SK-N-SH treated with all-trans-retinoic acid at 6 μM for 48 hours (cell line): ENCODE data around the gene HPCAL4.

Experiments used
- ATAC-seq: fragments of 200-7000 bp; cut with Tn5 transposase; 3 replicates; pipeline ENCODE4 v1.9.1; 2020; ENCODE audit warnings: mild to moderate bottlenecking, moderate library complexity
- ARNTL ChIP-seq: fragments of 450-650 bp; formaldehyde crosslinking; IDR thresholded peaks from 2 replicates; pipeline ENCODE4 v1.5.0; 2020; ENCODE audit warnings: low read depth, mild to moderate bottlenecking, moderate library complexity, borderline replicate concordance
- BACH2 ChIP-seq: fragments of 250-450 bp; sonication (Bioruptor Pico); IDR thresholded peaks from 2 replicates; pipeline ENCODE4 v1.9.0; 2021; ENCODE audit warnings: mild to moderate bottlenecking, borderline replicate concordance
- CSDC2 ChIP-seq: fragments of 250-450 bp; sonication (Bioruptor Pico); IDR thresholded peaks from 2 replicates; pipeline ENCODE4 v1.5.0; 2020; ENCODE audit warnings: mild to moderate bottlenecking, moderate library complexity
- ESRRG ChIP-seq: fragments of 250-450 bp; sonication (Bioruptor Pico); IDR thresholded peaks from 2 replicates; pipeline ENCODE4 v1.6.1; 2021; ENCODE audit warnings: mild to moderate bottlenecking
- GLIS3 ChIP-seq: fragments of 250-450 bp; sonication (Bioruptor Pico); IDR thresholded peaks from 2 replicates; pipeline ENCODE4 v1.5.0; 2020; ENCODE audit warnings: mild to moderate bottlenecking, moderate library complexity
- ISL1 ChIP-seq: fragments of 250-450 bp; sonication (Bioruptor Pico); IDR thresholded peaks from 2 replicates; pipeline ENCODE4 v2.1.2; 2022; ENCODE audit warnings: mild to moderate bottlenecking, moderate library complexity
- OSR1 ChIP-seq: fragments of 250-450 bp; sonication (Bioruptor Pico); IDR thresholded peaks from 2 replicates; pipeline ENCODE4 v1.8.0; 2022; ENCODE audit warnings: moderate library complexity, mild to moderate bottlenecking, inconsistent platforms
- PPARA ChIP-seq: fragments of 250-450 bp; sonication (Bioruptor Pico); IDR thresholded peaks from 2 replicates; pipeline ENCODE4 v1.5.0; 2020; ENCODE audit warnings: mild to moderate bottlenecking, borderline replicate concordance
- RARB ChIP-seq: fragments of 250-450 bp; sonication (Bioruptor Pico); IDR thresholded peaks from 2 replicates; pipeline ENCODE4 v1.8.0; 2021; ENCODE audit warnings: mild to moderate bottlenecking, moderate library complexity
- TCF4 ChIP-seq: fragments of 250-450 bp; sonication (Bioruptor Pico); IDR thresholded peaks from 2 replicates; pipeline ENCODE4 v1.8.0; 2021; ENCODE audit warnings: mild to moderate bottlenecking, moderate library complexity, borderline replicate concordance
- TOX ChIP-seq: fragments of 250-450 bp; sonication (Bioruptor Pico); IDR thresholded peaks from 2 replicates; pipeline ENCODE4 v1.8.0; 2021; ENCODE audit warnings: mild to moderate bottlenecking, moderate library complexity, borderline replicate concordance
- ZFP30 ChIP-seq: fragments of 450-650 bp; formaldehyde crosslinking; IDR thresholded peaks from 2 replicates; pipeline ENCODE4 v1.5.0; 2022; ENCODE audit warnings: mild to moderate bottlenecking, moderate library complexity
- ZNF565 ChIP-seq: fragments of 450-650 bp; formaldehyde crosslinking; conservative IDR thresholded peaks from 2 replicates; pipeline ENCODE4 v1.5.0; 2020; ENCODE audit warnings: low read depth, mild to moderate bottlenecking, moderate library complexity
- ZNF70 ChIP-seq: fragments of 450-650 bp; formaldehyde crosslinking; IDR thresholded peaks from 2 replicates; pipeline ENCODE4 v1.5.0; 2020; ENCODE audit warnings: mild to moderate bottlenecking, moderate library complexity
- ZNF8 ChIP-seq: fragments of 450-650 bp; formaldehyde crosslinking; IDR thresholded peaks from 2 replicates; pipeline ENCODE4 v1.5.0; 2020; ENCODE audit warnings: mild to moderate bottlenecking, moderate library complexity
- TF ChIP-seq, protein P1 (sequence below): fragments of 250-450 bp; sonication (Bioruptor Pico); IDR thresholded peaks from 2 replicates; pipeline ENCODE4 v1.8.0; 2020; ENCODE audit warnings: mild to moderate bottlenecking, moderate library complexity, borderline replicate concordance
- TF ChIP-seq, protein P2 (sequence below): fragments of 250-450 bp; sonication (Bioruptor Pico); IDR thresholded peaks from 2 replicates; pipeline ENCODE4 v1.5.1; 2020; ENCODE audit warnings: low read depth, mild to moderate bottlenecking, moderate library complexity
- TF ChIP-seq, protein P3 (sequence below): fragments of 250-450 bp; sonication (Bioruptor Pico); IDR thresholded peaks from 2 replicates; pipeline ENCODE4 v1.5.1; 2021; ENCODE audit warnings: mild to moderate bottlenecking, moderate library complexity
- TF ChIP-seq, protein P4 (sequence below): fragments of 250-450 bp; sonication (Bioruptor Pico); IDR thresholded peaks from 2 replicates; pipeline ENCODE4 v1.8.0; 2021; ENCODE audit warnings: low read depth, mild to moderate bottlenecking, moderate library complexity, borderline replicate concordance
- TF ChIP-seq, protein P5 (sequence below): fragments of 250-450 bp; sonication (Bioruptor Pico); IDR thresholded peaks from 2 replicates; pipeline ENCODE4 v1.5.0; 2020; ENCODE audit warnings: mild to moderate bottlenecking, moderate library complexity

HPCAL4 gene

DNA sequence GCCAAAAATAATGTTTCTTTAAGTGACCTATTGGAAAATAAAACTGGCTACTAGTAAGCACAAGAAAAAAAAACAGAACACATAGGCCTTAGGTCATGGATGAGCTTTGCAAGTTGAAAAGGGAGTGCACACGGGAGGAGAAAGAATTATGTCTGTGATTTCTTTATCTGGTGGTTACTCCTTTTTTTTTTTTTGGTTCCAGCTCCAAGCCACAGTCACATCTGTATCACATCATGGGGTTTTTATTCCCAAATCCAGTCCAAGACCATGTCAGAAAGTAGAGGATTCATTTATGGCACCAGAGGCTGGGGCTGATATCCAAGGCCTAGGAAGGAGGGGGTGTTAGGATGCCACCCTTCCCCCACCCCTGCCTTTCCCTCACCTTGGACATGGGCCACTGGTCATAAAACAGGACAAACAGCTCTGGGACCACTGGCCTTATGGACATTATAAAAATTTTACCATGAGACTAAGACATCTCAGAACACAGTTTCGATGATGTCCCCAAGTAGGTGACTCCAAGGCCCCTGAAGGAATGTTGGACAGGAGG lies 41.5 kb downstream of the HPCAL4 start (continued):
- TF ChIP-seq, protein P1, sequence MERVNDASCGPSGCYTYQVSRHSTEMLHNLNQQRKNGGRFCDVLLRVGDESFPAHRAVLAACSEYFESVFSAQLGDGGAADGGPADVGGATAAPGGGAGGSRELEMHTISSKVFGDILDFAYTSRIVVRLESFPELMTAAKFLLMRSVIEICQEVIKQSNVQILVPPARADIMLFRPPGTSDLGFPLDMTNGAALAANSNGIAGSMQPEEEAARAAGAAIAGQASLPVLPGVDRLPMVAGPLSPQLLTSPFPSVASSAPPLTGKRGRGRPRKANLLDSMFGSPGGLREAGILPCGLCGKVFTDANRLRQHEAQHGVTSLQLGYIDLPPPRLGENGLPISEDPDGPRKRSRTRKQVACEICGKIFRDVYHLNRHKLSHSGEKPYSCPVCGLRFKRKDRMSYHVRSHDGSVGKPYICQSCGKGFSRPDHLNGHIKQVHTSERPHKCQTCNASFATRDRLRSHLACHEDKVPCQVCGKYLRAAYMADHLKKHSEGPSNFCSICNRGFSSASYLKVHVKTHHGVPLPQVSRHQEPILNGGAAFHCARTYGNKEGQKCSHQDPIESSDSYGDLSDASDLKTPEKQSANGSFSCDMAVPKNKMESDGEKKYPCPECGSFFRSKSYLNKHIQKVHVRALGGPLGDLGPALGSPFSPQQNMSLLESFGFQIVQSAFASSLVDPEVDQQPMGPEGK (CRISPR knock-in tag), result no peak
- TF ChIP-seq, protein P2, sequence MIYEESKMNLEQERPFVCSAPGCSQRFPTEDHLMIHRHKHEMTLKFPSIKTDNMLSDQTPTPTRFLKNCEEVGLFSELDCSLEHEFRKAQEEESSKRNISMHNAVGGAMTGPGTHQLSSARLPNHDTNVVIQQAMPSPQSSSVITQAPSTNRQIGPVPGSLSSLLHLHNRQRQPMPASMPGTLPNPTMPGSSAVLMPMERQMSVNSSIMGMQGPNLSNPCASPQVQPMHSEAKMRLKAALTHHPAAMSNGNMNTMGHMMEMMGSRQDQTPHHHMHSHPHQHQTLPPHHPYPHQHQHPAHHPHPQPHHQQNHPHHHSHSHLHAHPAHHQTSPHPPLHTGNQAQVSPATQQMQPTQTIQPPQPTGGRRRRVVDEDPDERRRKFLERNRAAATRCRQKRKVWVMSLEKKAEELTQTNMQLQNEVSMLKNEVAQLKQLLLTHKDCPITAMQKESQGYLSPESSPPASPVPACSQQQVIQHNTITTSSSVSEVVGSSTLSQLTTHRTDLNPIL (CRISPR knock-in tag), result no peak
- TF ChIP-seq ARNTL (CRISPR knock-in tag), result no peak
- no peak for TF ChIP-seq ESRRG (CRISPR knock-in tag)

DNA sequence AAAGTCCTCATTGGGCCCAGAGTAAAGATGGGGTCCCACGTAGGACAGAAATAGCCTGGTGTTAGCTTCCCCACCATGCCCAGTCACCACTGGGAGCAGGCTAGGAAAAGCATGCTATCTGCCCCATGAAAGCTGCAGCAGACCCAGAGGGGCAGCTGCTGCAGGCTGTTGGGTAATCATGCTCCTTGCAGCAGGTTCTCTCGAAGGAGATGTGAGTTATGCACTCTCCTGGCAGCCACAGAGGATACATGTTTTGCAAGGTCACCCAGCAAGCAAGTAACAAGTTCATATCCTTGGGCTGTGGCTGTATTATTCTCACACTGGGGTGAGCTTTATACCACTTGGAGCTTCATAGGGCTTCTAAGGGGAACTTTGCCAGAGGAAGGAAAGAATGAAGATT lies 42.7 kb downstream of the HPCAL4 start:
- ATAC-seq, result no peak
- TF ChIP-seq PPARA (CRISPR knock-in tag), result no peak
- TF ChIP-seq, protein P1 (CRISPR knock-in tag), result no peak
- TF ChIP-seq TCF4 (CRISPR knock-in tag), result no peak
- TF ChIP-seq, protein P3, sequence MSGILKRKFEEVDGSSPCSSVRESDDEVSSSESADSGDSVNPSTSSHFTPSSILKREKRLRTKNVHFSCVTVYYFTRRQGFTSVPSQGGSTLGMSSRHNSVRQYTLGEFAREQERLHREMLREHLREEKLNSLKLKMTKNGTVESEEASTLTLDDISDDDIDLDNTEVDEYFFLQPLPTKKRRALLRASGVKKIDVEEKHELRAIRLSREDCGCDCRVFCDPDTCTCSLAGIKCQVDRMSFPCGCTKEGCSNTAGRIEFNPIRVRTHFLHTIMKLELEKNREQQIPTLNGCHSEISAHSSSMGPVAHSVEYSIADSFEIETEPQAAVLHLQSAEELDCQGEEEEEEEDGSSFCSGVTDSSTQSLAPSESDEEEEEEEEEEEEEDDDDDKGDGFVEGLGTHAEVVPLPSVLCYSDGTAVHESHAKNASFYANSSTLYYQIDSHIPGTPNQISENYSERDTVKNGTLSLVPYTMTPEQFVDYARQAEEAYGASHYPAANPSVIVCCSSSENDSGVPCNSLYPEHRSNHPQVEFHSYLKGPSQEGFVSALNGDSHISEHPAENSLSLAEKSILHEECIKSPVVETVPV (CRISPR knock-in tag), result no peak
- no peak for TF ChIP-seq ZNF565
- TF ChIP-seq RARB (CRISPR knock-in tag), result no peak
- TF ChIP-seq CSDC2 (CRISPR knock-in tag), result no peak
- TF ChIP-seq ZFP30 (CRISPR knock-in tag), result no peak
- TF ChIP-seq ISL1 (CRISPR knock-in tag), result no peak
- TF ChIP-seq OSR1, result no peak
- TF ChIP-seq, protein P4, sequence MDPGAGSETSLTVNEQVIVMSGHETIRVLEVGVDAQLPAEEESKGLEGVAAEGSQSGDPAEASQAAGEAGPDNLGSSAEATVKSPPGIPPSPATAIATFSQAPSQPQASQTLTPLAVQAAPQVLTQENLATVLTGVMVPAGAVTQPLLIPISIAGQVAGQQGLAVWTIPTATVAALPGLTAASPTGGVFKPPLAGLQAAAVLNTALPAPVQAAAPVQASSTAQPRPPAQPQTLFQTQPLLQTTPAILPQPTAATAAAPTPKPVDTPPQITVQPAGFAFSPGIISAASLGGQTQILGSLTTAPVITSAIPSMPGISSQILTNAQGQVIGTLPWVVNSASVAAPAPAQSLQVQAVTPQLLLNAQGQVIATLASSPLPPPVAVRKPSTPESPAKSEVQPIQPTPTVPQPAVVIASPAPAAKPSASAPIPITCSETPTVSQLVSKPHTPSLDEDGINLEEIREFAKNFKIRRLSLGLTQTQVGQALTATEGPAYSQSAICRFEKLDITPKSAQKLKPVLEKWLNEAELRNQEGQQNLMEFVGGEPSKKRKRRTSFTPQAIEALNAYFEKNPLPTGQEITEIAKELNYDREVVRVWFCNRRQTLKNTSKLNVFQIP (CRISPR knock-in tag), result no peak
- TF ChIP-seq ZNF8 (CRISPR knock-in tag), result no peak
- TF ChIP-seq ESRRG (CRISPR knock-in tag), result no peak
- TF ChIP-seq TOX (CRISPR knock-in tag), result no peak
- TF ChIP-seq GLIS3, result no peak
- TF ChIP-seq ARNTL (CRISPR knock-in tag), result no peak
- no peak for TF ChIP-seq BACH2 (CRISPR knock-in tag)
- TF ChIP-seq, protein P2 (CRISPR knock-in tag), result no peak
- no peak for TF ChIP-seq ZNF70 (CRISPR knock-in tag)
- TF ChIP-seq, protein P5, sequence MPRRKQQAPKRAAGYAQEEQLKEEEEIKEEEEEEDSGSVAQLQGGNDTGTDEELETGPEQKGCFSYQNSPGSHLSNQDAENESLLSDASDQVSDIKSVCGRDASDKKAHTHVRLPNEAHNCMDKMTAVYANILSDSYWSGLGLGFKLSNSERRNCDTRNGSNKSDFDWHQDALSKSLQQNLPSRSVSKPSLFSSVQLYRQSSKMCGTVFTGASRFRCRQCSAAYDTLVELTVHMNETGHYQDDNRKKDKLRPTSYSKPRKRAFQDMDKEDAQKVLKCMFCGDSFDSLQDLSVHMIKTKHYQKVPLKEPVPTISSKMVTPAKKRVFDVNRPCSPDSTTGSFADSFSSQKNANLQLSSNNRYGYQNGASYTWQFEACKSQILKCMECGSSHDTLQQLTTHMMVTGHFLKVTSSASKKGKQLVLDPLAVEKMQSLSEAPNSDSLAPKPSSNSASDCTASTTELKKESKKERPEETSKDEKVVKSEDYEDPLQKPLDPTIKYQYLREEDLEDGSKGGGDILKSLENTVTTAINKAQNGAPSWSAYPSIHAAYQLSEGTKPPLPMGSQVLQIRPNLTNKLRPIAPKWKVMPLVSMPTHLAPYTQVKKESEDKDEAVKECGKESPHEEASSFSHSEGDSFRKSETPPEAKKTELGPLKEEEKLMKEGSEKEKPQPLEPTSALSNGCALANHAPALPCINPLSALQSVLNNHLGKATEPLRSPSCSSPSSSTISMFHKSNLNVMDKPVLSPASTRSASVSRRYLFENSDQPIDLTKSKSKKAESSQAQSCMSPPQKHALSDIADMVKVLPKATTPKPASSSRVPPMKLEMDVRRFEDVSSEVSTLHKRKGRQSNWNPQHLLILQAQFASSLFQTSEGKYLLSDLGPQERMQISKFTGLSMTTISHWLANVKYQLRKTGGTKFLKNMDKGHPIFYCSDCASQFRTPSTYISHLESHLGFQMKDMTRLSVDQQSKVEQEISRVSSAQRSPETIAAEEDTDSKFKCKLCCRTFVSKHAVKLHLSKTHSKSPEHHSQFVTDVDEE (CRISPR knock-in tag), result no peak
